Breast epithelium (tissue), 4 donors: ENCODE data around the gene GPC5. TPM values are rescaled to one million over a fixed set of nuclear protein-coding genes. Genes with fewer than 3 reads are reported as not detected.

Experiments used
- DNase-seq, 2 donors: peaks; one replicate each; pipeline ENCODE4 v3.0.0-alpha.2; 2019; ENCODE audit warnings: low spot score in 2 of 2
- H3K27ac ChIP-seq, 2 donors: fragments of 200-600 bp; sonication (generic) in 1 of 2; one replicate each; pipeline ENCODE4 v1.5.1; 2016 to 2019; ENCODE audit warnings: mild to moderate bottlenecking in 1 of 2
- H3K27me3 ChIP-seq, 2 donors: fragments of 200-600 bp; sonication (generic) in 1 of 2; one replicate each; pipeline versions ENCODE4 v1.5.1 to v1.6.0; 2017 to 2019; ENCODE audit warnings: control low read depth in 1 of 2, mild to moderate bottlenecking in 1 of 2
- H3K36me3 ChIP-seq: fragments of 200-600 bp; one replicate; pipeline ENCODE4 v1.5.1; 2019
- H3K4me1 ChIP-seq, 2 donors: fragments of 200-600 bp; sonication (generic); one replicate each; pipeline ENCODE4 v1.5.1; 2016 to 2019; ENCODE audit warnings: control low read depth in 1 of 2
- H3K4me3 ChIP-seq, 3 donors: fragments of 200-600 bp; sonication (generic); 1 replicate in 2 of 3; 2 replicates in 1 of 3; pipeline ENCODE4 v1.5.1; 2016 to 2019; ENCODE audit warnings: mild to moderate bottlenecking in 3 of 3, moderate library complexity in 2 of 3
- H3K9me3 ChIP-seq, 2 donors: fragments of 200-600 bp; sonication (generic) in 1 of 2; one replicate each; pipeline ENCODE4 v1.5.1; 2016 to 2019; ENCODE audit warnings: control low read depth in 1 of 2
- CTCF ChIP-seq, 3 donors: fragments of 450-650 bp; IDR thresholded peaks; one replicate each; pipeline ENCODE4 v1.5.1; 2016 to 2017; ENCODE audit warnings: antibody characterized with exemption in 3 of 3, mild to moderate bottlenecking in 3 of 3, moderate library complexity in 3 of 3
- POLR2A ChIP-seq: fragments of 450-650 bp; IDR thresholded peaks from one replicate; pipeline ENCODE4 v1.6.1; 2016; ENCODE audit warnings: antibody characterized with exemption, mild to moderate bottlenecking, moderate library complexity
- POLR2AphosphoS5 ChIP-seq, 3 donors: sonication (generic); formaldehyde crosslinking; IDR thresholded peaks; one replicate each; pipeline ENCODE4 v1.6.1; 2017; ENCODE audit warnings: antibody characterized with exemption in 3 of 3
- intact Hi-C: fragments of 100-400 bp; cut with DNase I; formaldehyde crosslinking; loops from one replicate; pipeline ENCODE4 v1.15.1; 2023; ENCODE audit warnings: low total_unique reads
- total RNA-seq, 3 donors: library from RNA; depleted of rRNA; stranded (reverse); fragments of >200 nt; gene quantifications; one replicate each; pipeline ENCODE4 v1.1.0, GENCODE V29; 2016

Gene GPC5
- total RNA-seq, 3 donors from 2014 or later: 0.88 to 0.98 TPM; not detected in 1

GRCh38 chr13:91567485-91568207 lies 169.2 kb downstream of the GPC5 start:
- intact Hi-C loops: no loop called here

GRCh38 chr13:91571681-91572080 lies 173.3 kb downstream of the GPC5 start:
- no peak for DNase-seq
- H3K4me1 ChIP-seq: no peaks in the 10 kb centered on the region
- no peak for TF ChIP-seq POLR2AphosphoS5 (IDR thresholded peaks at IDR 0.05)
- no peak for TF ChIP-seq POLR2A
- TF ChIP-seq CTCF (IDR thresholded peaks at IDR 0.05): no peak
- H3K4me3 ChIP-seq: no peak overlapping the region
- no peaks in the 10 kb centered on the region for H3K27me3 ChIP-seq
- H3K36me3 ChIP-seq: no peaks in the 10 kb centered on the region
- no peaks in the 10 kb centered on the region for H3K9me3 ChIP-seq
- intact Hi-C loops: loop anchor here (5.0 kb wide), 1 partner anchor 79 kb away; no protein-coding TSS in a partner anchor
- no peak overlapping the region for H3K27ac ChIP-seq

More at GRCh38 chr13:91567485-91568207, 169.2 kb downstream of the GPC5 start:
- TF ChIP-seq POLR2AphosphoS5 (IDR thresholded peaks at IDR 0.05) (no peak), CTCF (IDR thresholded peaks at IDR 0.05) (no peak), POLR2A (no peak)
- H3K36me3 ChIP-seq: no peaks in the 10 kb centered on the region
- H3K4me3 ChIP-seq: no peak overlapping the region
- no peak for DNase-seq
- no peaks in the 10 kb centered on the region for H3K4me1 ChIP-seq
- H3K9me3 ChIP-seq: no peaks in the 10 kb centered on the region
- H3K27me3 ChIP-seq: no peaks in the 10 kb centered on the region
- no peak overlapping the region for H3K27ac ChIP-seq

- no peaks in the 10 kb centered on the region for H3K27me3 ChIP-seq
- H3K9me3 ChIP-seq: no peaks in the 10 kb centered on the region
- H3K36me3 ChIP-seq: no peaks in the 10 kb centered on the region
- no peak overlapping the region for H3K27ac ChIP-seq
- H3K4me3 ChIP-seq: no peak overlapping the region
- no peaks in the 10 kb centered on the region for H3K4me1 ChIP-seq
- TF ChIP-seq CTCF (IDR thresholded peaks at IDR 0.05): no peak
- no peak for TF ChIP-seq POLR2AphosphoS5 (IDR thresholded peaks at IDR 0.05)
- TF ChIP-seq POLR2A: no peak
- DNase-seq: no peak
- intact Hi-C loops: loop anchor here (5.0 kb wide), 1 partner anchor 80 kb away; no protein-coding TSS in a partner anchor
These were observed 174.0 kb downstream of the GPC5 start for GRCh38 chr13:91572439-91572838.

- Histone ChIP-seq H3K27ac (no peak overlapping the region), H3K4me1 (no peaks in the 10 kb centered on the region), H3K27me3 (no peaks in the 10 kb centered on the region), H3K4me3 (no peak overlapping the region), H3K36me3 (no peaks in the 10 kb centered on the region), H3K9me3 (no peaks in the 10 kb centered on the region)
- DNase-seq: no peak
- intact Hi-C loops: loop anchor here (5.0 kb wide), 1 partner anchor 81 kb away; no protein-coding TSS in a partner anchor
- no peak for TF ChIP-seq POLR2AphosphoS5 (IDR thresholded peaks at IDR 0.05)
- TF ChIP-seq CTCF (IDR thresholded peaks at IDR 0.05): no peak
- TF ChIP-seq POLR2A: no peak
These were observed 174.7 kb downstream of the GPC5 start for GRCh38 chr13:91572944-91573598.

- Histone ChIP-seq H3K4me1 (no peaks in the 10 kb centered on the region), H3K27me3 (no peaks in the 10 kb centered on the region), H3K4me3 (no peak overlapping the region), H3K27ac (no peak overlapping the region), H3K9me3 (no peaks in the 10 kb centered on the region), H3K36me3 (no peaks in the 10 kb centered on the region)
- intact Hi-C loops: loop anchor here (5.0 kb wide), 1 partner anchor 82 kb away; no protein-coding TSS in a partner anchor
- TF ChIP-seq POLR2AphosphoS5 (IDR thresholded peaks at IDR 0.05) (no peak), POLR2A (no peak), CTCF (IDR thresholded peaks at IDR 0.05) (no peak)
- no peak for DNase-seq
These were observed 176.3 kb downstream of the GPC5 start for GRCh38 chr13:91574766-91575165.
